GM12878 (cell line): ENCODE measurements around the gene SRD5A1. TPM values are rescaled to one million over a fixed set of nuclear protein-coding genes. Genes with fewer than 3 reads are reported as not detected.

Experiments
- ATAC-seq: fragments of 200-7000 bp; cut with Tn5 transposase; 3 replicates; pipeline ENCODE4 v1.9.1; 2020; ENCODE audit warnings: mild to moderate bottlenecking, moderate library complexity
- BruUV-seq: library from RNA; stranded (reverse); fragments of 400-500 nt; replicated peaks from 2 replicates; lab custom pipeline; 2021; lab: Mats Ljungman, UMichigan
- CTCF ChIA-PET: fragments of 300-600 bp; sonication (Branson Sonifier 250); formaldehyde crosslinking; extraction: SDS; loops from one replicate; lab custom pipeline; 2021; ENCODE audit warnings: inconsistent platforms; lab: Yijun Ruan, JAX
- POLR2A ChIA-PET: fragments of 350-600 bp; formaldehyde crosslinking; extraction: SDS; loops from one replicate; lab custom pipeline; 2021; ENCODE audit warnings: inconsistent platforms; lab: Charles Lee
- RAD21 ChIA-PET: fragments of 300-600 bp; sonication (Branson Sonifier 250); formaldehyde crosslinking; loops from one replicate; lab custom pipeline; 2023; ENCODE audit warnings: antibody characterized with exemption; ENCODE audit not compliant: unreplicated experiment; lab: Charles Lee
- SMC1A ChIA-PET: fragments of 300-600 bp; sonication (Branson Sonifier 250); formaldehyde crosslinking; loops from one replicate; lab custom pipeline; 2023; ENCODE audit not compliant: unreplicated experiment, uncharacterized antibody; lab: Charles Lee
- DNase-seq: peaks from one replicate; pipeline ENCODE4 v3.0.0-alpha.2; 2011; ENCODE audit warnings: low read depth, low spot score
- FAIRE-seq: peaks from 3 replicates; lab custom pipeline; 2011; peaks lifted over from hg19 to GRCh38; lab: Jason Lieb, UNC
- H2AFZ ChIP-seq: 2 replicates; pipeline ENCODE4 v1.6.0; 2011; ENCODE audit warnings: low read depth, low read length, control low read depth; ENCODE audit not compliant: control insufficient read depth
- H3K27ac ChIP-seq: 2 replicates; pipeline ENCODE4 v1.5.1; 2011; ENCODE audit warnings: control low read depth; ENCODE audit not compliant: control insufficient read depth, insufficient read depth
- H3K27me3 ChIP-seq, 2 experiments: replicated peaks in 1 of 2; 2 replicates each; pipeline versions ENCODE4 v1.6.0 to v1.6.1; 2011; ENCODE audit warnings: low read length in 1 of 2; ENCODE audit not compliant: control insufficient read depth in 2 of 2, insufficient read depth in 2 of 2
- H3K36me3 ChIP-seq, 2 experiments: 2 replicates each; pipeline ENCODE4 v1.5.1; 2011; ENCODE audit warnings: low read length in 1 of 2; ENCODE audit not compliant: control insufficient read depth in 2 of 2, insufficient read depth in 2 of 2
- H3K4me1 ChIP-seq: 2 replicates; pipeline ENCODE4 v1.6.1; 2011; ENCODE audit warnings: mild to moderate bottlenecking, low read length, moderate library complexity, mixed read lengths; ENCODE audit not compliant: control insufficient read depth, insufficient read depth
- H3K4me2 ChIP-seq: 2 replicates; pipeline ENCODE4 v1.6.0; 2011; ENCODE audit warnings: control low read depth; ENCODE audit not compliant: control insufficient read depth, insufficient read depth
- H3K4me3 ChIP-seq: fragments of 200-600 bp; sonication (generic); 2 replicates; pipeline ENCODE4 v1.5.1; 2016
- H3K79me2 ChIP-seq: 2 replicates; pipeline ENCODE4 v1.6.0; 2011; ENCODE audit warnings: low read length; ENCODE audit not compliant: control insufficient read depth, insufficient read depth
- H3K9ac ChIP-seq: 2 replicates; pipeline ENCODE4 v1.8.0; 2011; ENCODE audit warnings: low read length, control low read depth, mixed read lengths; ENCODE audit not compliant: control insufficient read depth, insufficient read depth
- H3K9me3 ChIP-seq: replicated peaks from 3 replicates; pipeline ENCODE4 v1.5.1; 2011; ENCODE audit warnings: mild to moderate bottlenecking, low read length; ENCODE audit not compliant: control insufficient read depth, insufficient read depth
- H4K20me1 ChIP-seq: 2 replicates; pipeline ENCODE4 v1.6.0; 2011; ENCODE audit not compliant: control insufficient read depth, insufficient read depth
- BCLAF1 ChIP-seq: fragments of 450-650 bp; IDR thresholded peaks from 2 replicates; pipeline ENCODE4 v1.6.1; 2017; ENCODE audit warnings: antibody characterized with exemption, mild to moderate bottlenecking, moderate library complexity
- CREM ChIP-seq: IDR thresholded peaks from 2 replicates; pipeline ENCODE4 v1.6.1; 2014; ENCODE audit warnings: antibody characterized with exemption, low read depth
- IKZF2 ChIP-seq, 2 experiments: fragments of 450-650 bp; IDR thresholded peaks; 2 replicates each; pipeline ENCODE4 v1.6.1; 2017; ENCODE audit warnings: mild to moderate bottlenecking in 2 of 2, moderate library complexity in 2 of 2
- NR2F1 ChIP-seq: fragments of 450-650 bp; conservative IDR thresholded peaks from 2 replicates; pipeline ENCODE4 v1.6.1; 2017; ENCODE audit warnings: mild to moderate bottlenecking
- SRF ChIP-seq, 2 experiments: IDR thresholded peaks; 2 replicates each; pipeline ENCODE4 v1.6.1; 2011; ENCODE audit warnings: low read depth in 2 of 2, low read length in 2 of 2, mild to moderate bottlenecking in 1 of 2, moderate library complexity in 1 of 2
- TCF3 ChIP-seq: IDR thresholded peaks from 2 replicates; pipeline ENCODE4 v1.6.1; 2012; ENCODE audit warnings: low read depth, mild to moderate bottlenecking, low read length, borderline replicate concordance; ENCODE audit not compliant: insufficient read depth
- ZBTB40 ChIP-seq: fragments of 450-650 bp; IDR thresholded peaks from 2 replicates; pipeline ENCODE4 v1.6.1; 2016; ENCODE audit warnings: mild to moderate bottlenecking, moderate library complexity, borderline replicate concordance
- ZNF217 ChIP-seq: fragments of 450-650 bp; IDR thresholded peaks from 2 replicates; pipeline ENCODE4 v1.6.1; 2017; ENCODE audit warnings: antibody characterized with exemption, mild to moderate bottlenecking
- WGBS: methylation state at CpG from one replicate; pipeline ENCODE4 v1.1.6; 2016; ENCODE audit warnings: low lambda C conversion rate; ENCODE audit not compliant: insufficient replicate concordance, insufficient coverage; ENCODE audit errors: missing lambda C conversion rate; 5-methylcytosine and 5-hydroxymethylcytosine counted together
- in situ Hi-C: fragments of 300-500 bp; cut with MboI; formaldehyde crosslinking; loops from 9 replicates; pipeline ENCODE4 v1.14.3; 2018; ENCODE audit warnings: mixed read lengths
- intact Hi-C: fragments of 100-400 bp; cut with micrococcal nuclease; formaldehyde crosslinking; loops from one replicate; pipeline ENCODE4 v1.14.2; 2022; ENCODE audit not compliant: unreplicated experiment
- polyA plus RNA-seq, 11 experiments: library from polyadenylated mRNA; depleted of rRNA in 4 of 11; unstranded in 6 of 11; stranded (reverse) in 5 of 11; fragments of >200 nt; fragmentation: Nextera tagmentation in 4 of 11; fragmentation: Illumina TruSeq in 1 of 11; extraction: Ambion mirVana in 4 of 11; extraction: Trizol in 1 of 11; gene quantifications; 1 replicate in 1 of 11; 2 replicates in 10 of 11; pipeline versions ENCODE4 v1.2.1 to v1.2.3, GENCODE V29; 2011 to 2016; ENCODE audit warnings: inconsistent platforms in 2 of 11, missing spikeins in 2 of 11, low read depth in 1 of 11
- total RNA-seq, 4 experiments: library from RNA; depleted of rRNA in 3 of 4; stranded (reverse); fragments of >200 nt in 3 of 4; fragmentation: Illumina TruSeq in 1 of 4; extraction: Trizol in 1 of 4; gene quantifications; 2 replicates each; pipeline versions ENCODE4 v1.2.1 to v1.2.3, GENCODE V29; 2013 to 2021
- TF ChIP-seq, protein P1 (sequence below): fragments of 450-650 bp; IDR thresholded peaks from 2 replicates; pipeline ENCODE4 v1.6.1; 2017; ENCODE audit warnings: mild to moderate bottlenecking, moderate library complexity

SRD5A1 gene
- total and polyA plus RNA-seq, 10 of the 15 experiments (the other 5 are each of a cell fraction or from before 2014, with no cell fraction given), result 0.76 to 20.1 (median 12.3) TPM

DNA sequence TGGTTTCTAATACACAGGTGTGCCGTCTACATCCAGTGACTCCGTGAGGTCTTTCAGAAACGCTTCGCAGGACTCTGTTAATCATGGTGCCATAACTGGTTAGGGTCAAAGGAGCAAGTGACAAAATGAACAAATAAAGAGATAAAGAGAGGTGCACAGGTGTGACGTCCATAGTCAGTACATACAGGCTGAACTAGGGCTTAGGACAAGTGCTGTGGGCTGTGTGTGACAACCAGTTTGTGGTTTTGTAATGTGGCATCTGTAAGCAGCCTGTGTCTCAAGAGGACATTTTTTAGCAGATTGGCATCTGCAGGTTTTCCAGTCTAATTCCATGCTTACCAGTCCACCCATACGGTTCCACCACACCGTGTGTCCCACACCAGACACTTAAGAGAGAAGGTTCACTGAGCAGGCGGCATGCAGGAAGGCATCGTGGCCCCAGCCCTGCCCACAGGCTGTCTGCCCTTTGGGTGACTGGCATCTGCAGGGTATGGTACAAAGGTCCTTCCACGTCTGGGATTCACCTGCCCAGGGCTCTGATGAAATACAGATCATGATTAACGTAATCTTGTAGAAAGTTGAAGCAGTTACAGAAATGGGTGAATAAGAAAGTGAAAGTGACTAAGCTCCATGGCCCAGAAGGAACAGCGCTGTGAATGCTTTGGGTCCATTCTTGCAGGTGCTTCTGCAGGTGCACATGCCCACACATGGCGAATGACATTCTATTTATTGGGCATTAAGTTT, 26.9 kb downstream of the SRD5A1 start:
- no TSS peak for BruUV-seq
- peak overlapping the region; percentile 49; the same call in 1 of the 2 replicates for H3K4me3 ChIP-seq
- TF ChIP-seq NR2F1 (no peak), SRF (IDR thresholded peaks at IDR 0.05; ENCODE audit: low read depth in 2 of 2, low read length in 2 of 2) (no peak), ZNF217 (no peak), BCLAF1 (no peak), ZBTB40 (no peak), CREM (no peak; the same call in 1 of the 2 replicates), TCF3 (0 out of 2 replicates have a peak, but pooled peaks have one; percentile 7), IKZF2 (IDR thresholded peaks at IDR 0.05) (no peak)
- TF ChIP-seq, protein P1, sequence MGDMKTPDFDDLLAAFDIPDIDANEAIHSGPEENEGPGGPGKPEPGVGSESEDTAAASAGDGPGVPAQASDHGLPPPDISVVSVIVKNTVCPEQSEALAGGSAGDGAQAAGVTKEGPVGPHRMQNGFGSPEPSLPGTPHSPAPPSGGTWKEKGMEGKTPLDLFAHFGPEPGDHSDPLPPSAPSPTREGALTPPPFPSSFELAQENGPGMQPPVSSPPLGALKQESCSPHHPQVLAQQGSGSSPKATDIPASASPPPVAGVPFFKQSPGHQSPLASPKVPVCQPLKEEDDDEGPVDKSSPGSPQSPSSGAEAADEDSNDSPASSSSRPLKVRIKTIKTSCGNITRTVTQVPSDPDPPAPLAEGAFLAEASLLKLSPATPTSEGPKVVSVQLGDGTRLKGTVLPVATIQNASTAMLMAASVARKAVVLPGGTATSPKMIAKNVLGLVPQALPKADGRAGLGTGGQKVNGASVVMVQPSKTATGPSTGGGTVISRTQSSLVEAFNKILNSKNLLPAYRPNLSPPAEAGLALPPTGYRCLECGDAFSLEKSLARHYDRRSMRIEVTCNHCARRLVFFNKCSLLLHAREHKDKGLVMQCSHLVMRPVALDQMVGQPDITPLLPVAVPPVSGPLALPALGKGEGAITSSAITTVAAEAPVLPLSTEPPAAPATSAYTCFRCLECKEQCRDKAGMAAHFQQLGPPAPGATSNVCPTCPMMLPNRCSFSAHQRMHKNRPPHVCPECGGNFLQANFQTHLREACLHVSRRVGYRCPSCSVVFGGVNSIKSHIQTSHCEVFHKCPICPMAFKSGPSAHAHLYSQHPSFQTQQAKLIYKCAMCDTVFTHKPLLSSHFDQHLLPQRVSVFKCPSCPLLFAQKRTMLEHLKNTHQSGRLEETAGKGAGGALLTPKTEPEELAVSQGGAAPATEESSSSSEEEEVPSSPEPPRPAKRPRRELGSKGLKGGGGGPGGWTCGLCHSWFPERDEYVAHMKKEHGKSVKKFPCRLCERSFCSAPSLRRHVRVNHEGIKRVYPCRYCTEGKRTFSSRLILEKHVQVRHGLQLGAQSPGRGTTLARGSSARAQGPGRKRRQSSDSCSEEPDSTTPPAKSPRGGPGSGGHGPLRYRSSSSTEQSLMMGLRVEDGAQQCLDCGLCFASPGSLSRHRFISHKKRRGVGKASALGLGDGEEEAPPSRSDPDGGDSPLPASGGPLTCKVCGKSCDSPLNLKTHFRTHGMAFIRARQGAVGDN, result no peak

More for the DNA sequence above, 26.9 kb downstream of the SRD5A1 start:
- Histone ChIP-seq H2AFZ (peak overlapping the region; percentile 59), H3K9ac (peak overlapping the region; percentile 70), H3K27me3 (no peaks in the 10 kb centered on the region), H4K20me1 (no peaks in the 10 kb centered on the region), H3K4me1 (peaks cover 10% of the 10 kb centered on the region), H3K4me2 (peak overlapping the region; percentile 99), H3K79me2 (no peaks in the 10 kb centered on the region), H3K27ac (peak overlapping the region; percentile 80), H3K36me3 (peaks cover 3 to 9% of the 10 kb centered on the region in 2 experiments; a peak in 3 of 4 replicates), H3K9me3 (no peaks in the 10 kb centered on the region; the same call in 2 of the 3 replicates)
- FAIRE-seq (peak; percentile 13), DNase-seq (peak; percentile 42), ATAC-seq (peak; percentile 90)
- RAD21 ChIA-PET, result no interaction called here
- CTCF ChIA-PET, result interaction anchor here (0.5 to 1.2 kb wide), 2 partner anchors 22 to 157 kb away, joined by 3 read pairs; no protein-coding TSS in a partner anchor
- WGBS, result 40% methylated on average over 11 of the region's 13 CpGs
- POLR2A ChIA-PET, result no interaction called here
- in situ Hi-C loops (no loop called here), intact Hi-C loops (no loop called here)
- SMC1A ChIA-PET, result interaction anchor here (0.6 to 1.1 kb wide), 4 partner anchors 28 to 75 kb away, joined by 3 to 4 read pairs (median 3); no protein-coding TSS in a partner anchor
